Measurements from ENCODE around the gene CDK5RAP1. TPM values are rescaled to one million over a fixed set of nuclear protein-coding genes. Genes with fewer than 3 reads are reported as not detected.
A peak's percentile ranks its signal among the peaks of the same experiment; 100 is the strongest.
"Not testable (repeated sequence)": the region's sequence is repeated elsewhere in the genome, so short reads cannot be mapped to it uniquely, and the experiment has no call there.

CDK5RAP1 gene
- total RNA-seq, 1 donor from 2014 or later: 24.9 TPM

DNA sequence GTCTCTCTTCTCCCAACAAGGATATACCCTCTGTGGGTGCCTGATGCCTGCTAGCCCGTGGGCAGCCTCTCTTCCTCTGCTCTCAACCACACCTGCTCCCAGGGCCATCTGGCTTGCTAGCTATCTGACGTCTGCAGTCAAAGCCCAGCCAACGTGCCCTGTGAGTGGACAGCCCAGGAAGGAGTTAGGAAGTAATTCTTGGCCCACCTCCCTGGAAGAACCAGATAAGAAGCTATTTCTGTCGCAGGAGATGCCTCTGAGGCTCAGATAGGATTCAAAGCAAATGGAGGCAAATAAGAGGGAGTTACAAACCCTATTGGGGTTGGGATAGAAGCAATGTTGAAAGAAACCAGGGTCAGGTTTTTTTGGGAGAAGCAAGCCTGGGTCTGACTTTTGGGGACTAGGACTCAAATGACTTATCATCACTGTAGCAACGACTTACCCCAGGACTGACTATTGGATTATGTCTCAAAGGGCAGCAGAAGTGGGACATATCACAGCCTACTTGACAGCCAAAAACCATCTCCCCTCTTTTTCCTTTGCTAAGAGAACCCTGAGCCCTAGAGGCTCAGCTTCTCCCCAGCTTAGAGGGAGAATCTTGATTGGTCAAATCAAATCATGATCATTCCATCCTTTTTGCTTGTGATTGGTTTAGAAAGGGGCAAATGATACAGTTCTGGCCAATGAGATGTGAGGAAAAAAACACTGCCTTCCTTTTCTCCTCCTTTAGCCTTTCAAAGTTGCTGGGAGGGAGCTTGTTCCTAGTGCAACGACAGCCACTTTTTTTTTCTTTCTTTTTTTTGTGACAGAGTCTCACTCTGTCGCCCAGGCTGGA, 18.0 kb upstream of the CDK5RAP1 start:
- peak; percentile 67 for DNase-seq (ENCODE audit: low spot score)

DNA sequence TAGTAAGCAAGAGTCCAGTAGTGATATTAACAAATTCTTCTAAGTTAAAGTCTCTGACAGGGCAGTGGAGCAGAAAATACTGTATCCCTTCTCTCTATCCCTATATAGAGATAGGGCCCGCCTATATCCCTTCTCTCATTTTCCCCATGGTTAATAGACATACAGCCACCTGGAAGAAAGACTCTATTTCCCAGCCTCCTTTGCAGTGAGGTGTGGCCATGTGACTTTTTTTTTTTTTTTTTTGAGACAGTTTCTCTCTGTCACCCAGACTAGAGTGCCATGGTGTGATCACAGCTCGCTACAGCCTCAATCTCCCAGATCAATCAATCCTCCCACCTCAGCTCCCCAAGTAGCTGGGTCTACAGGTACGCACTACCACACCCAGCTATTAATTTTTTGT, 16.7 kb upstream of the CDK5RAP1 start:
- DNase-seq (ENCODE audit: low spot score): no peak

DNA sequence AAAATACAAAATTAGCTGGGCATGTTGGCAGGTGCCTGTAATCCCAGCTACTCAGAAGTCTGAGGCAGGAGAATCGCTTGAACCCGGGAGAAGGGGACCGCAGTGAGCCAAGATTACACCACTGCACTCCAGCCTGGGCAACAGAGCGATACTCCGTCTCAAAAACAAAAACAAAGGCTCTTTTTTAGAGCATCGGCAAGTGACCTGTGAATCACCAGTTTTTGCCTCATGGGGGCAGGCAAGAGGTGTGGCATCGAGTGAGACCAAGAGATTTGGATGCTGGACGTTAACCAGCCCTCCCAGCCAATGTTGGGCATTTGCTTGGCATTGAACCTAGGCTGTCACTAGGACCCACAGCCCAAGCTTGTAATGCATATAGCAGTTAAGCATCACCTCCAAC, 14.6 kb upstream of the CDK5RAP1 start:
- no peak for DNase-seq (ENCODE audit: low spot score)

DNA sequence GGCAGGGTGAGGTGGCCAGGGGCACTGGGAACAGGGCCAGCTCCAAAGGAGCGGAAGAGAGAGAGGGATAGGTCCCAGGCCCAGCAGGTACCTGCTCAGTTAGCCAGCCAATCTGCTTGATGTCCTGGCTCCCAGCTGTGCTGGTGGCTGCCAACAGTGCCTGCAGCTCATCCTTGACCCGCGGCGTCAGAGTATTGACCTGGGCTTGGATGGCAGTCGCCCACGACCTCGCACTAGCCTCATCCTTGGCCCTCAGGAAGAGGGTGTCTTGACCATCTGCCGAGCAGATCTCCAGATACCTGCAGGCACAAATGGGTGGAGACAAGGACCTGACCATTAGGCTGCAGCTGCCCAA, 11.1 kb upstream of the CDK5RAP1 start:
- DNase-seq (ENCODE audit: low spot score): no peak

DNA sequence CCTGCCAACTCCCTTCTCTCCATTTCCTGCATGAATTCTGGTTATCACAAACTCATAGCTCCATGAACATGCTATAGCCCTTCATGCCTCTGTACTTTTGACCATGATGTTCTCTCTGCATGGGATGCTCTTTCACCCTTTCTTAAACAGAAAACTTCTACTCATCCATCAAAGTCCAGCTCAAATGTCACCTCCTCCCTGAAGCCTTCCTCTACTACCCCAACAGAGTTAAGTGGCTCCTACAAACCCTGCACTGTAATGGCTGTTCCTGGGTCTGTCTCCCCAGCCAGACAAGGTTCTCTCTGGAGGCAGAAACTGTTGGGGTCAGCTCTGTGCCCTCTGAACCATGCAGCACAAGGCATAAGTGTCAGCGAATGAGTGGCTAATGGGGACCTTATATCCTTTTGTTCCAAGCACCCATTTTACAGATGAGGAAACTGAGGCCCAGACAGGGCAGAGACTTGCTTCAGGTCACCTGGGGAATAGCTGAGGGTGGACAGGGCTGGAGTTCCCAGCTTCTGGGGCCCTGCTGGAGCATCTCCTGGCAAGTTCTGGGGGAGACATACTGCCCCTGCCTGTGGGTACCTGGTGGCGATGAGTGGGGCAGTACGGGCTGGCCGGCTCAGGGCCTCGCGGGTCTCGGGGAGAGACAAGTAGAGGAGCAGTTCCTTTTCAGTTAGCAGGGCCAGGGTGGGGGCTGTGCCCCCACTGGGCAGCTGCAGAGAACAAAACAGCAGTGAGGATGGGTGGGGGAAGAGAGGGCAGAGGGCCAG, 10.6 kb upstream of the CDK5RAP1 start:
- no peak for DNase-seq (ENCODE audit: low spot score)

DNA sequence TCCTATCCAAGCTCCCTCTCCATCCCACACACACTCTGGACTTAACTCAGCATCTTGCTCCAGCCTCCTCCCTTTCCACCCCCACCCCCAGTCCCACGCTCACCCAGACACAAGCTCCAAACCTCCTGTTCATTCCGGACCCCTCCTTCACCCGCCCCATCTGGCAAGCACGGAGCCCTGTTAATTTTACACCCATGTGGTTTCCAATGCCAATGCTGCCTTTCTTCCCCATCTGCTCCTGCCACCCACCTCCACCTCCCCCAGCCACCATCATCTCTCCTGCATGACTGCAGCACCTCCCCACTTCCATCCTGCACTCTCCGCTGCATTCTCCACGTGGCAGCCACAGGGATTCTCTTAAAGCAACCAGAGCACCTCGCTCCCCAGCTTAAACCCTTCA, 9.9 kb upstream of the CDK5RAP1 start:
- no peak for DNase-seq (ENCODE audit: low spot score)

DNA sequence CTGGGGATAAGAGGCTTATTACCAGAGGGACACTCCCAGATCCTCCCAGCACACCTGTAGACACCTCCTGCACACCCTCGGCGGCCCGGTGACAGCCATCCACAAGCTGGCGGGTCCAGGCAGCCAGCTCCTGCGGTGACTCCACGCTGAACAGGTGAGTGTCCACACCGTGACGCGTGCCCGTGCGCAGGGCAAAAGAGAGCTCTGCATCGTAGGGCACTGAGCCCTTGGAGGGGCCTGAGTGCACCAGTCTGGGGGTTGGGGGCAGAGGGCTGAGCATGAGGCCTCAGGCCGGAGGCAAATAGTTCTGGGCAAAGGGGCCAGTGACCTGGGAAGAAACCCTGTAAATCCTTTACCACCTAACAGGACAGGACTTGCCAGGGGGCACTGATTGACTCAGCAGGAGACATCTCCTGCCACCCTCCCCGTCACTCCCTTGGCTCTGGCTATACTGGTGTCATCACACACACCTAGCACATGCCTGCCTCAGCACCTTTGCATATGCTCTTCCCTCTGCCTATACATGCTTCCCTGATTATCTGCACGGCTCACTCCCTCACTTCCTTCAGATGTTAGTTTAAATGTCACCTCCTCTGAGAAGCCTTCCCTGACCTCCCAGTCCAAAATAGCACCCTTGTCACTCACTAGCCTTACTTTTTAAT, 8.9 kb upstream of the CDK5RAP1 start:
- DNase-seq (ENCODE audit: low spot score): no peak

DNA sequence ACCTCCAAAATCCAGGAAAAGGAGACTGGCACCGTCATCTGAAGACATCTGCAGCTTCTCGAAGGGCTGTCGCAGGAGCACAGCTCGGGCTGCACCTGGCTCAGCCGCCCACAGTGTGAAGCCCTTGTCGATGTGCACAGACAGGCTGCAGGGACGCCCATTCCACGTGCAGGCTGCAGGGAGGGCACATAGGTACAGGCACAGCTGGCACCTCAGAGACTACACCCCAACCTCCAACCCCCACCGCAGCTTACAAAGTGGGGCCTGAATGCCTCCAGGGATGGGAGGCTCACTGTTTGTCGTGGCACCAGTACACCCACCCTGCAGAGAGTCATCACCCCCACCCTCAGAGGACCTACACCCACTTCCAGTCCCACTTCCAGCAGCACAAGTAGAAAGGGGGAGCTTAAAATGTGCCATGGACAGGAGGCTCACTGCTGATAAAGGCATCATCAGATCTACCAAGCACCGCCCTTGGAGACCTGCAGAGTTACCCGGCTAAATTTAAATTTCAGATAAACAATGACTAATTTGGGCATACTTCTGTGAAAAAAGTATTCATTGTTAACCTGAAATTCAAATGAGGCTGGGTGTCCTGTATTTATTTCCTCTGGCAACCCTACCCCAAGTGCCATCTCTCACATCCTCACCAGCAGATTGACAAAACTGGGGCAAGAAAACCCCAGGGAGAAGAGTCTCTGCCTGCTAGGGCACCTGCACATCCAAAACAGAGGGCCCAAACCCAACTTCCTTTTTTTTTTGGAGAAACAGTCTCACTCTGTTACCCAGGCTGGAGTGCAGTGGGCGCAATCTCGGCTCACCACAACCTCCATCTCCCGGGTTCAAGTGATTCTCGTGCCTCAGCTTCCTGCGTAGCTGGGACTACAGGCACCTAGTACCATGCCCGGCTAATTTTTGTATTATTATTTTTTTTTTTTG, 7.7 kb upstream of the CDK5RAP1 start:
- no peak for DNase-seq (ENCODE audit: low spot score)

DNA sequence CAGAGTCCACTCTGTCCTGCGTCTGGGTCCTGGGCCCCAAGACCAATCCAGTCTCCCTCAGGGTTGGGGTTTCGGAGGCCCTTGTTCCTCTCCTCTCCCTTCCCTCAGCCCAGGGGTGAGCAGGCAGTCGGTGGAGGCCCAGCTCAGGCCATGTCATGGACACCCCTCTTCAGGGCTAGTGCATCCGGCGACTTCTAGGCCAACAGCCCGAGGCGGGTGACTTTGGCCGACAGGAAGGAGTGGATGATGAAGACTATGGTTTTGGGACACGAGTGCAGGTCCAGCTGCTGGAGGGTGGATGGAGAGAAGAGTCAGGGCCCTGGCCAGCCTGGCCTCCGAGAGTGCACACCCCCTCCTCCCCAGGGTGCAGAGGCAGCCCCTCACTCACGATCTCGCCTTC, 7.0 kb upstream of the CDK5RAP1 start:
- DNase-seq (ENCODE audit: low spot score): no peak

DNA sequence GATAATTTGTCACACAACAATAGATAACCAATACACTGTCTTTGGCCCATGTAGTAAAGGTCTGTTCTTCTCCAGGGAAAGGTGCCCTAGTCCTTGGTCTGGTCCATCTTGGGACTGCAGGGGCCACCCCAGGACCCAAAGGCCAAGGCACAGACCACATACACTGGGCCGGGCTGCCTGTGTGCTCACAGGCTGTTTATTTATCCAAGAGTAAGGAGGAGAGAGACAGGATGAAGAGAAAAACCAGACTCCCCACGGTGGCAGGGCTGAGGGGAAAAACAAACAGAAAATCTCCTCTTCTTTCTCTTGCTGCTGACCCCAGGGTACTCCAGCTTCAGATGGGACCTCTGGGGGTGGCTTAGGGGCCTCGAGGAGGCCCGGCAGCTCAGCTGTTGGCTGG, 6.5 kb upstream of the CDK5RAP1 start:
- no peak for DNase-seq (ENCODE audit: low spot score)

DNA sequence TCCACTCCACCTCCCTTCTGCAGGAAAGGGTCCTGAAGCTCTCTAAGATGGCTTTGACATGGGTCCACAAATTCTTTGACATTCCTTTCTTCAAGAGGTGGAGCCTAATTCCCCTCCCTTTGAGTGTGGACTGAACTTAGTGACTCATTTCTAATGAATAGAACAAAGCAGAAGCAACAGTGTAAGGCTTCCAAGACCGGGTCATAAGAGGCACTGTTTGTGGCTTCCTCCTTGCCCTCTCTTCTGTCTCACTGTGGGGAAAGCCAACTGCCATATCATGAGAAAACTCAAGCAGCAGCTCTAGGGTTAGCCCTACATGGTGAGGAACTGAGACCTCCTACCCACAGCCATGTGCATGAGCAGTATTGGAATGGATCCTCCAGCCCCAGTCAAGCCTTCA, 5.9 kb upstream of the CDK5RAP1 start:
- no peak for DNase-seq (ENCODE audit: low spot score)

DNA sequence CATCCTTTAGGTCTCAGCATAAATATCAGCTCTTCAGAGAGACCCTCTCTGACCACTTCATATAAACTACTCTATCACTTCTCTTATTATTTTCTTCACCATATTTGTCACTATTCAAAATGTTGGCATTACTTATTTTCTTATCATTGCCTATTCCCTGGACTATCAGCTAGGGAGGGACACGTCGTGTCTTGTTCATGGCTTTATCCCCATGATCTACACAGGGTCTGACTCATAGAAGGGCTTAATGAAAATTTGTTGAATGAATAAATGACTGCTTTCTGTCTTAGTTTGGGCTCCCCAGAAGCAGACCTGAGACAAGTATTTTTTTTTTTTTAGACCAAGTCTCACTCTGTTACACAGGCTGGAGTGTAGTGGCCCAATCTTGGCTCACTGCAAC, 3.0 kb upstream of the CDK5RAP1 start:
- DNase-seq (ENCODE audit: low spot score): no peak

DNA sequence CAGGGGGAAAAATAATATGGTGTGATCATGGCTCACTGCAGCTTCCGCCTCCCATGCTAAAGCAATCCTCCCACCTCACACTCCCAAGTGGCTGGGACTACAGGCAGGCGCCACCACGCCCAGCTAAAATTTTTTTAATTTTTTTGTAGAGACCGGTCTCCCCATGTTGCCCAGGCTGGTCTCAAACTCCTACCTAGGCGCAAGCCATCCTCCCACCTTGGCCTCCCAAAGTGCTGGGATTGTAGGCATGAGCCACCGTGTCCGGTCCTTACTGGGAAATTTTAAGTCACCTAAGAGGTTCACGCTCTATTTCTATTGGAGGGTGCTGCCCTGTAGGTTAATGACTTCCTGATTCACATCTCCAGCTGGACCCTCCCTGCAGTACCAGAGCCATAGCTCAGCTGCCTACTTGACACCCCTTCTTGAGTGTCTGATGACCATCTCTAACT, 626 bp upstream of the CDK5RAP1 start:
- no peak for DNase-seq (ENCODE audit: low spot score)

DNA sequence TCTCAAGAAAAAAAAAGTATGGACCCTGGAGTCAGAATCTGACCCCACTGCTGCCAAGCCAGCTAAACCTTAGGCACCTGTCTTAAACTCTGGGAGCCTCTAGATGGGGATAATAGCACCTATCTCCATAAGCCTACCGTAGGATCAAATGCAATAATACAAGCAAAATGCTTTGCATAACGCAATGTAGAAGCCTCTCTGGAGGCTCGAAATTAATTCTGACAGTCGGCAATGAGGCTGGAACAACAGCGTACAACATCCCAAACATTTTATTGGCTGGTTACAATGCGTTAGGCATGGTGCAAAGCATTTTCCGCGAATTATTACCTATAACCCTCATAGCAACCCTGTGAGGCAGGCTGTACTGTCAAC, 521 bp downstream of the CDK5RAP1 start:
- no peak for DNase-seq (ENCODE audit: low spot score)

DNA sequence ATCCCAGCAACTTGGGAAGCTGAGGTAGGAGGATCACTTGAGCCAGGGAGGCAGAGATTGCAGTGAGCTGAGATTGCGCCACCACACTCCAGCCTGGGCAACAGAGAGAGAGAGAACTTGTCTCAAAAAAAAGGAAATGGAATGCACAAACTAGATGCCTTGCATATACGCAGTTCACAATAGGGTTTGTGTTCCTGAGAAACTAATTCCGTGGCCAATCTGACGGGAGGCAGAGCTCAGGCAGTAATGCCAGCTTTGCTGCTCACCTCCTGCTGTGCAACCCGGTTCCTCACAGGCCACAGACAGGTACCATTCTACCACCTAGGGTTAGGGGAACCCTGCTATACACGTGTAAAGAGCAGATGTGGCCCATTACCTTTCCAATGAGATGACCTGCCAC, 1.4 kb downstream of the CDK5RAP1 start:
- no peak for DNase-seq (ENCODE audit: low spot score)

DNA sequence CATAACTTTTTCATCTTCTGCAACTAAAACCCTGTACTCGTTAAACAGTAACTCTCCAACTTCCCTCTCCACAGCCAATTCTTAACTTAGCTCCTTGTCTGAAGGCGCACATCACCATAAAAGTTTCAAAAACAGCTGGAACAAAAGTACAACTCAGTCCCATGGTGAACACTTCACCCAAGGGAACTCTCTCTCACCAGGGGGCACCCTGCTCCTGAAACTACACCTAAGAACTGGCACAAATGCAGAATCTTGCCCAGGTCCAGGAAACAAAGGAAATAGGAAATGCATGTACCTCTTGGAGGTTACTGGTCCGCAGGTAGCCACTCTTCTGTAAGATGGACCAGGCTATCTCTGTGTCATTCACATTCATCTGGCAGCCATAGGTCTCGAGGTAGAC, 6.6 kb downstream of the CDK5RAP1 start:
- no peak for DNase-seq (ENCODE audit: low spot score)

DNA sequence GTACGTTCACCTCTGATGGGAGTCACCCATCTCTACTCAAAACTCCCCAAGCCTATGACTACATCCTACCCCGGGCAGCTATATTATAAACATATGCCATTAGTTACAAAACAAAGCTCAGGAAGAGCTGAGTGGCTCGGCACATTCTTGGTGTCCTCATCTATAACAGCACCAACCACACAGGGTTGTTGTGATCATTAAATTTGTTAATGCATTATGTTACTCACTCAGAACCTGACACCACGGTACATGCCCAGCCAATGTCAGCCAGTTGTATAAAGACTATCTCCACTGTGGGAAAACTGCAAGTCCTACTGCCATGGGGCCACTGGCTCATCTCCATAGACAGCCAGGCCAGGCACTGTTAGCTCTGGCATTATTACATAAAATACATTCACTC, 7.7 kb downstream of the CDK5RAP1 start:
- DNase-seq (ENCODE audit: low spot score): no peak

DNA sequence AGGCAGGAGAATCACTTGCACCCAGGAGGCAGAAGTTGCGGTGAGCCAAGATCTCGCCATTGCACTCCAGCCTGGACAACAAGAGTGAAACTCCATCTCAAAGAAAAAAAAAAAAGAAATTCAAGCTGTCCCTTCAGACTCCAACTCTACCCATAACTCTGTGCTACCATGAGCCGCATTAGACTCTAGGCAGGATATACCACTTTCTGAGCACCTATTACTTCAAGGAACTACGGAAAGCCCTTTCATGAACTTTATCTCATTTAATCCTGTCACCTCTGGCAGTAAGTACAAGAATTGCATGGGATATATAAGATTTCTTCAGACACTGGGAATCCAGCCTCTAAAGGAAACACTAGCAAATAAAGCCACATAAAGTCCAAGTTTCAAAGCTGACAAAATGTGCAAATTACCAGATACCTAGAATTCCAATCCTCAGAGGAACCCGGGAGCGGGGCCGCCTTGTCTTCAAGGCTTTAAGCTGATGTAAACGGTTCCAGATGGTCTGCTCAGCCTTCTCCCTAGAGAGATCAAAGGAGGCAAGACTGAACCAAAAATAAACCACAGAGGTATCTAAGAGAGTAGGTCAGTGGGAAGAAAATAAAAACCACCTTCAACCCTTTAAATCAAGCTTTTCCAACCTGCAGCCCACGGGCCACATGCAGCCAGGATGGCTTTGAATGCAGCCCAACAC, 9.4 kb downstream of the CDK5RAP1 start:
- no peak for DNase-seq (ENCODE audit: low spot score)

DNA sequence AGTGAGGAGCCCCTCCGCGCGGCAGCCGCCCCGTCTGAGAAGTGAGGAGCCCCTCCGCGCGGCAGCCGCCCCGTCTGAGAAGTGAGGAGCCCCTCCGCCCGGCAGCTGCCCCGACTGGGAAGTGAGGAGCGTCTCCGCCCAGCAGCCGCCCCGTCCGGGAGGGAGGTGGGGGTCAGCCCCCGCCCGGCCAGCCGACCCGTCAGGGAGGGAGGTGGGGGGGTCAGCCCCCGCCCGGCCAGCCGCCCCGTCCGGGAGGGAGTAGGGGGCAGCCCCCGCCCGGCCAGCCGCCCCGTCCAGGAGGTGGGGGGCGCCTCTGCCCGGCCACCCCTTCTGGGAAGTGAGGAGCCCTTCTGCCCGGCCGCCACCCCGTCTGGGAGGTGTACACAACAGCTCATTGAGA, 12.0 kb downstream of the CDK5RAP1 start:
- not testable (repeated sequence) for DNase-seq (ENCODE audit: low spot score)

DNA sequence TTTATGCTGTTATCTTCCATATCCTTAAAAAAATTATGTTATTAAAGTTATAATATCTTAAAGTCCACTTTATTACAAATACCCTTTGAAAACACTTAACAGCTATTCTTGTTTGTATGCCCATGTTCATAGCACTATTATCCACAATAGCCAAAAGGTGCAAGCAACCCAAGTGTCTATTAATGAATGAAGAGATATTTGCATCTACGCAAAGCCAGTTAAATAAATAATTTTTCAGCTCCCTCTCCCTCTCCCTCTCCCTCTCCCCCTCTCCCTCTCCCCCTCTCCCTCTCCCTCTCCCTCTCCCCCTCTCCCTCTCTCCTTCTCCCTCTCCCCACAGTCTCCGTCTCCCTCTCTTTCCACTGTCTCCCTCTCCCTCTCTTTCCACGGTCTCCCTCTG, 13.1 kb downstream of the CDK5RAP1 start:
- no peak for DNase-seq (ENCODE audit: low spot score)

DNA sequence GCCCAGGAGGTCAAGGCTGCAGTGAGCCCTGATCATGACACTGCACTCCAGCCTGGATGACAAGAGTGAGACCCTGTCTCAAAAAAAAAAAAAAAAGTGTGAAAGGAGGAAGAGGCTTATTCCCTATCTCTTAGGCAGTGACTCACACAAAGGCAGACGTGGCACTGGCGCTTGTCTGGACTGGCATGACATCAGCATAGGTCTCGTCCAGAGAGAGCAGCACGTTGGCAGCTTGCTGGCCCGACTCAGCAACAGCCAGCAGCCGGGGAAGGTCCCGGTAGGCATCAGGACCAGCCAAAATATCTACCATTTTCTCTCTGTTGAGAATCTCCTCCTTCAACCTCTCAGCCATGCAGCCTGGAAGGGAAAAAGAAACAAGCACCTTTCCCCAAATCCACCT, 14.1 kb downstream of the CDK5RAP1 start:
- DNase-seq (ENCODE audit: low spot score): no peak
